K562 (cell line): Measurements from ENCODE around the gene RNLS. TPM values are rescaled to one million over a fixed set of nuclear protein-coding genes. Genes with fewer than 3 reads are reported as not detected.

Experiments
- ATAC-seq: fragments of 200-7000 bp; cut with Tn5 transposase; 3 replicates; pipeline ENCODE4 v1.9.1; 2020; ENCODE audit warnings: moderate library complexity
- BruUV-seq: library from RNA; stranded (reverse); fragments of 400-500 nt; replicated peaks from 2 replicates; lab custom pipeline; 2021; lab: Mats Ljungman, UMichigan
- CTCF ChIA-PET: fragments of 300-600 bp; formaldehyde crosslinking; extraction: SDS; loops from one replicate; lab custom pipeline; 2021; ENCODE audit warnings: low intra/inter-chr PET ratio; lab: Yijun Ruan, JAX
- POLR2A ChIA-PET: fragments of 300-600, 350-650 bp; sonication (Branson Sonifier 250); formaldehyde crosslinking; extraction: SDS; loops from one replicate; lab custom pipeline; 2021; ENCODE audit warnings: antibody characterized with exemption, inconsistent platforms; lab: Yijun Ruan, JAX
- DNase-seq, 4 experiments: peaks; one replicate each; pipeline versions ENCODE4 v3.0.0 to v3.0.0-alpha.2; 2011 to 2018; ENCODE audit warnings: low spot score in 3 of 4, mixed read lengths in 3 of 4; ENCODE audit errors: extremely low read depth in 1 of 4
- FAIRE-seq: peaks from 2 replicates; lab custom pipeline; 2011; peaks lifted over from hg19 to GRCh38; lab: Jason Lieb, UNC
- H2AFZ ChIP-seq: 2 replicates; pipeline ENCODE4 v1.6.0; 2011; ENCODE audit warnings: low read depth, low read length, control low read depth, inconsistent platforms
- H3K27ac ChIP-seq: fragments of 200-600 bp; 3 replicates; pipeline ENCODE4 v1.8.0; 2011; ENCODE audit warnings: low read depth, mild to moderate bottlenecking, control low read depth, inconsistent platforms, low read length, moderate library complexity, mixed read lengths; ENCODE audit errors: extremely low read depth
- H3K27me3 ChIP-seq, 2 experiments: fragments of 300-600 bp in 1 of 2; 2 replicates in 1 of 2; 3 replicates in 1 of 2; pipeline versions ENCODE4 v1.6.0 to v1.8.0; 2011; ENCODE audit warnings: inconsistent platforms in 2 of 2, low read length in 2 of 2, mild to moderate bottlenecking in 1 of 2, mixed read lengths in 1 of 2, moderate library complexity in 1 of 2; ENCODE audit not compliant: control insufficient read depth in 2 of 2, insufficient read depth in 2 of 2
- H3K36me3 ChIP-seq: fragments of 300-600 bp; 3 replicates; pipeline ENCODE4 v1.8.0; 2011; ENCODE audit warnings: mild to moderate bottlenecking, low read length, inconsistent platforms; ENCODE audit not compliant: control insufficient read depth, insufficient read depth
- H3K4me1 ChIP-seq, 2 experiments: fragments of 200-600 bp in 1 of 2; replicated peaks in 1 of 2; 2 replicates in 1 of 2; 3 replicates in 1 of 2; pipeline versions ENCODE4 v1.5.1 to v1.8.0; 2011; ENCODE audit warnings: inconsistent platforms in 2 of 2, low read length in 2 of 2, mild to moderate bottlenecking in 1 of 2, mixed read lengths in 1 of 2, moderate library complexity in 1 of 2; ENCODE audit not compliant: control insufficient read depth in 2 of 2, insufficient read depth in 2 of 2
- H3K4me2 ChIP-seq: 2 replicates; pipeline ENCODE4 v1.6.1; 2011; ENCODE audit warnings: low read length, control low read depth, inconsistent platforms, mixed read lengths; ENCODE audit not compliant: insufficient read depth
- H3K4me3 ChIP-seq: fragments of 200-600 bp; sonication (generic), shearing (Covaris generic); 2 replicates; pipeline ENCODE4 v1.5.1; 2016; ENCODE audit warnings: control low read depth, inconsistent platforms
- H3K79me2 ChIP-seq: fragments of 200-600 bp; 3 replicates; pipeline ENCODE4 v1.8.0; 2011; ENCODE audit warnings: low read length, inconsistent platforms; ENCODE audit not compliant: control insufficient read depth, insufficient read depth
- H3K9ac ChIP-seq, 2 experiments: 2 replicates each; pipeline versions ENCODE4 v1.6.0 to v1.6.1; 2011; ENCODE audit warnings: low read depth in 2 of 2, low read length in 2 of 2, control low read depth in 1 of 2, inconsistent platforms in 1 of 2, mild to moderate bottlenecking in 1 of 2, mixed read lengths in 1 of 2; ENCODE audit not compliant: insufficient read depth in 1 of 2
- H3K9me1 ChIP-seq: one replicate; pipeline ENCODE4 v1.6.0; 2011; ENCODE audit warnings: inconsistent platforms, mild to moderate bottlenecking, low read length, moderate library complexity; ENCODE audit not compliant: control insufficient read depth, insufficient read depth
- H3K9me3 ChIP-seq: replicated peaks from 2 replicates; pipeline ENCODE4 v1.5.1; 2011; ENCODE audit warnings: low read depth, low read length, inconsistent platforms; ENCODE audit not compliant: control insufficient read depth, insufficient read depth
- H4K20me1 ChIP-seq: replicated peaks from 2 replicates; pipeline ENCODE4 v1.6.1; 2011; ENCODE audit warnings: low read length, inconsistent platforms, mixed read lengths; ENCODE audit not compliant: control insufficient read depth, insufficient read depth
- FOXK2 ChIP-seq, 2 experiments: fragments of 450-650 bp; IDR thresholded peaks in 1 of 2; conservative IDR thresholded peaks in 1 of 2; 2 replicates each; pipeline ENCODE4 v1.6.1; 2016; ENCODE audit warnings: low read depth in 2 of 2, mild to moderate bottlenecking in 1 of 2
- MCM2 ChIP-seq: fragments of 450-650 bp; IDR thresholded peaks from 2 replicates; pipeline ENCODE4 v1.6.1; 2017; ENCODE audit warnings: low read depth, mild to moderate bottlenecking
- MTA2 ChIP-seq: fragments of 450-650 bp; IDR thresholded peaks from 2 replicates; pipeline ENCODE4 v1.6.1; 2016; ENCODE audit warnings: low read depth
- ZNF696 ChIP-seq: fragments of 250-450 bp; sonication (Bioruptor Pico); conservative IDR thresholded peaks from 2 replicates; pipeline ENCODE4 v1.4.0; 2020; ENCODE audit warnings: mild to moderate bottlenecking, moderate library complexity
- WGBS: fragments of 100-300 bp; shearing (Covaris generic); methylation state at CpG from one replicate; pipeline ENCODE4 v1.1.6; 2016; ENCODE audit warnings: low coverage, mixed read lengths; ENCODE audit not compliant: insufficient coverage; ENCODE audit errors: missing lambda C conversion rate; 5-methylcytosine and 5-hydroxymethylcytosine counted together
- in situ Hi-C: fragments of 300-500 bp; cut with MboI; formaldehyde crosslinking; loops from 4 replicates; pipeline ENCODE4 v1.15.0; 2018; ENCODE audit warnings: inconsistent platforms, mixed read lengths
- intact Hi-C: fragments of 100-400 bp; cut with micrococcal nuclease; formaldehyde crosslinking; loops from 2 replicates; pipeline ENCODE4 v1.14.2; 2022
- polyA plus RNA-seq, 8 experiments: library from polyadenylated mRNA; depleted of rRNA in 4 of 8; stranded (reverse) in 5 of 8; unstranded in 3 of 8; fragments of >200 nt; fragmentation: Nextera tagmentation in 2 of 8; fragmentation: Illumina TruSeq in 1 of 8; extraction: Ambion mirVana in 2 of 8; extraction: Trizol in 1 of 8; gene quantifications; 2 replicates each; pipeline versions ENCODE4 v1.2.1 to v1.2.3, GENCODE V29; 2011 to 2014; ENCODE audit warnings: inconsistent platforms in 1 of 8, missing spikeins in 1 of 8
- total RNA-seq, 7 experiments: library from RNA; depleted of rRNA in 6 of 7; stranded (reverse); fragments of >200 nt in 6 of 7; fragmentation: Illumina TruSeq in 2 of 7; extraction: Trizol in 2 of 7; gene quantifications; 2 replicates each; pipeline versions ENCODE4 v1.2.1 to v1.2.3, GENCODE V29; 2011 to 2021; ENCODE audit warnings: low replicate concordance in 1 of 7
- TF ChIP-seq, protein P1 (sequence below): sonication (generic); formaldehyde crosslinking; IDR thresholded peaks from 2 replicates; pipeline ENCODE4 v1.8.1; 2023; ENCODE audit warnings: mild to moderate bottlenecking, missing genetic modification reagents
- TF ChIP-seq, protein P2 (sequence below): fragments of 250-450 bp; sonication (Bioruptor Pico); IDR thresholded peaks from 2 replicates; pipeline ENCODE4 v1.8.0; 2021; ENCODE audit warnings: moderate library complexity, mild to moderate bottlenecking, inconsistent platforms
- TF ChIP-seq, protein P3 (sequence below): fragments of 250-450 bp; sonication (Bioruptor Pico); IDR thresholded peaks from 2 replicates; pipeline ENCODE4 v1.5.0; 2021; ENCODE audit warnings: mild to moderate bottlenecking, borderline replicate concordance
- TF ChIP-seq, protein P4 (sequence below): fragments of 250-450 bp; sonication (Bioruptor Pico); IDR thresholded peaks from 2 replicates; pipeline ENCODE4 v1.6.1; 2021; ENCODE audit warnings: mild to moderate bottlenecking
- TF ChIP-seq, protein P5 (sequence below): sonication (generic); formaldehyde crosslinking; IDR thresholded peaks from 2 replicates; pipeline ENCODE4 v1.8.1; 2022; ENCODE audit warnings: missing genetic modification reagents

RNLS gene
- total and polyA plus RNA-seq, 9 of the 15 experiments (the other 6 are each of a cell fraction or from before 2014, with no cell fraction given), result 0.14 to 0.72 (median 0.41) TPM; not detected in 3

DNA sequence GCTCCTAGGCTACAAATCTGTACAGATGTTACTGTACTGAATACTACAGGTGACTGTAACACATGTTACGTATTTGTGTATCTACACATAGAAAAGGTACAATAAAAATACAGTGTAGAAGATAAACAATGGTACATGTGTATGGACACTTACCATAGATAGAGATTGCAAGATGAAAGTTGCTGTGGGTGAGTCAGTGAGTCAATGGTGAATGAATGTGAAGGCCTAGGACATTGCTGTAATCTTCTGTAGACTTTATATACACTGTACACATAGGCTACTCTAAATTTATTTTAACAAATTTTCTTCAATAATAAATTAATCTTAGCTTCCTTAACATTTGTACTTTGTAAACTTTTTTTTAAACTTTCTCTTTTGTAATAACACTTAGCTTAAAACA lies 205.6 kb downstream of the RNLS start:
- 9% methylated on average over 1 of the region's 1 CpG for WGBS
- Histone ChIP-seq H3K9me3 (no peaks in the 10 kb centered on the region), H3K4me1 (no peaks in the 10 kb centered on the region), H3K27me3 (no peaks in the 10 kb centered on the region), H3K4me3 (no peak overlapping the region), H3K79me2 (no peaks in the 10 kb centered on the region), H3K9me1 (no peaks in the 10 kb centered on the region), H3K9ac (no peak overlapping the region), H3K27ac (no peak overlapping the region), H3K36me3 (no peaks in the 10 kb centered on the region), H4K20me1 (no peaks in the 10 kb centered on the region), H3K4me2 (no peak overlapping the region), H2AFZ (no peak overlapping the region)
- ATAC-seq, result no peak
- FAIRE-seq, result no peak
- ChIA-PET POLR2A (no interaction called here), CTCF (no interaction called here)
- intact Hi-C loops, result no loop called here
- in situ Hi-C loops, result no loop called here
- no TSS peak for BruUV-seq
- DNase-seq, result no peak
- TF ChIP-seq, protein P1, sequence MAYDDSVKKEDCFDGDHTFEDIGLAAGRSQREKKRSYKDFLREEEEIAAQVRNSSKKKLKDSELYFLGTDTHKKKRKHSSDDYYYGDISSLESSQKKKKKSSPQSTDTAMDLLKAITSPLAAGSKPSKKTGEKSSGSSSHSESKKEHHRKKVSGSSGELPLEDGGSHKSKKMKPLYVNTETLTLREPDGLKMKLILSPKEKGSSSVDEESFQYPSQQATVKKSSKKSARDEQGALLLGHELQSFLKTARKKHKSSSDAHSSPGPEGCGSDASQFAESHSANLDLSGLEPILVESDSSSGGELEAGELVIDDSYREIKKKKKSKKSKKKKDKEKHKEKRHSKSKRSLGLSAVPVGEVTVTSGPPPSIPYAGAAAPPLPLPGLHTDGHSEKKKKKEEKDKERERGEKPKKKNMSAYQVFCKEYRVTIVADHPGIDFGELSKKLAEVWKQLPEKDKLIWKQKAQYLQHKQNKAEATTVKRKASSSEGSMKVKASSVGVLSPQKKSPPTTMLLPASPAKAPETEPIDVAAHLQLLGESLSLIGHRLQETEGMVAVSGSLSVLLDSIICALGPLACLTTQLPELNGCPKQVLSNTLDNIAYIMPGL (CRISPR knock-in tag), result no peak
- TF ChIP-seq MCM2, result no peak
- TF ChIP-seq, protein P2, sequence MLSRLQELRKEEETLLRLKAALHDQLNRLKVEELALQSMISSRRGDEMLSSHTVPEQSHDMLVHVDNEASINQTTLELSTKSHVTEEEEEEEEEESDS, result no peak
- TF ChIP-seq, protein P3, sequence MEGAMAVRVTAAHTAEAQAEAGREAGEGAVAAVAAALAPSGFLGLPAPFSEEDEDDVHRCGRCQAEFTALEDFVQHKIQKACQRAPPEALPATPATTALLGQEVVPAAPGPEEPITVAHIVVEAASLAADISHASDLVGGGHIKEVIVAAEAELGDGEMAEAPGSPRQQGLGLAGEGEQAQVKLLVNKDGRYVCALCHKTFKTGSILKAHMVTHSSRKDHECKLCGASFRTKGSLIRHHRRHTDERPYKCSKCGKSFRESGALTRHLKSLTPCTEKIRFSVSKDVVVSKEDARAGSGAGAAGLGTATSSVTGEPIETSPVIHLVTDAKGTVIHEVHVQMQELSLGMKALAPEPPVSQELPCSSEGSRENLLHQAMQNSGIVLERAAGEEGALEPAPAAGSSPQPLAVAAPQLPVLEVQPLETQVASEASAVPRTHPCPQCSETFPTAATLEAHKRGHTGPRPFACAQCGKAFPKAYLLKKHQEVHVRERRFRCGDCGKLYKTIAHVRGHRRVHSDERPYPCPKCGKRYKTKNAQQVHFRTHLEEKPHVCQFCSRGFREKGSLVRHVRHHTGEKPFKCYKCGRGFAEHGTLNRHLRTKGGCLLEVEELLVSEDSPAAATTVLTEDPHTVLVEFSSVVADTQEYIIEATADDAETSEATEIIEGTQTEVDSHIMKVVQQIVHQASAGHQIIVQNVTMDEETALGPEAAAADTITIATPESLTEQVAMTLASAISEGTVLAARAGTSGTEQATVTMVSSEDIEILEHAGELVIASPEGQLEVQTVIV (CRISPR knock-in tag), result no peak
- TF ChIP-seq ZNF696, result no peak
- TF ChIP-seq, protein P4, sequence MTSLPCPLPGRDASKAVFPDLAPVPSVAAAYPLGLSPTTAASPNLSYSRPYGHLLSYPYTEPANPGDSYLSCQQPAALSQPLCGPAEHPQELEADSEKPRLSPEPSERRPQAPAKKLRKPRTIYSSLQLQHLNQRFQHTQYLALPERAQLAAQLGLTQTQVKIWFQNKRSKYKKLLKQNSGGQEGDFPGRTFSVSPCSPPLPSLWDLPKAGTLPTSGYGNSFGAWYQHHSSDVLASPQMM (CRISPR knock-in tag), result no peak
- TF ChIP-seq, protein P5, sequence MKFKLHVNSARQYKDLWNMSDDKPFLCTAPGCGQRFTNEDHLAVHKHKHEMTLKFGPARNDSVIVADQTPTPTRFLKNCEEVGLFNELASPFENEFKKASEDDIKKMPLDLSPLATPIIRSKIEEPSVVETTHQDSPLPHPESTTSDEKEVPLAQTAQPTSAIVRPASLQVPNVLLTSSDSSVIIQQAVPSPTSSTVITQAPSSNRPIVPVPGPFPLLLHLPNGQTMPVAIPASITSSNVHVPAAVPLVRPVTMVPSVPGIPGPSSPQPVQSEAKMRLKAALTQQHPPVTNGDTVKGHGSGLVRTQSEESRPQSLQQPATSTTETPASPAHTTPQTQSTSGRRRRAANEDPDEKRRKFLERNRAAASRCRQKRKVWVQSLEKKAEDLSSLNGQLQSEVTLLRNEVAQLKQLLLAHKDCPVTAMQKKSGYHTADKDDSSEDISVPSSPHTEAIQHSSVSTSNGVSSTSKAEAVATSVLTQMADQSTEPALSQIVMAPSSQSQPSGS (CRISPR knock-in tag), result no peak
- TF ChIP-seq MTA2, result no peak
- TF ChIP-seq FOXK2 (conservative IDR thresholded peaks at IDR 0.05 in 1 of 2, IDR thresholded peaks at IDR 0.05 in 1 of 2; ENCODE audit: low read depth in 2 of 2), result no peak
